Measurements from ENCODE around the gene CIDEA. TPM values are rescaled to one million over a fixed set of nuclear protein-coding genes. Genes with fewer than 3 reads are reported as not detected.
A peak's percentile ranks its signal among the peaks of the same experiment; 100 is the strongest.

The CIDEA gene
- total RNA-seq, 2 donors from 2014 or later = not detected

DNA sequence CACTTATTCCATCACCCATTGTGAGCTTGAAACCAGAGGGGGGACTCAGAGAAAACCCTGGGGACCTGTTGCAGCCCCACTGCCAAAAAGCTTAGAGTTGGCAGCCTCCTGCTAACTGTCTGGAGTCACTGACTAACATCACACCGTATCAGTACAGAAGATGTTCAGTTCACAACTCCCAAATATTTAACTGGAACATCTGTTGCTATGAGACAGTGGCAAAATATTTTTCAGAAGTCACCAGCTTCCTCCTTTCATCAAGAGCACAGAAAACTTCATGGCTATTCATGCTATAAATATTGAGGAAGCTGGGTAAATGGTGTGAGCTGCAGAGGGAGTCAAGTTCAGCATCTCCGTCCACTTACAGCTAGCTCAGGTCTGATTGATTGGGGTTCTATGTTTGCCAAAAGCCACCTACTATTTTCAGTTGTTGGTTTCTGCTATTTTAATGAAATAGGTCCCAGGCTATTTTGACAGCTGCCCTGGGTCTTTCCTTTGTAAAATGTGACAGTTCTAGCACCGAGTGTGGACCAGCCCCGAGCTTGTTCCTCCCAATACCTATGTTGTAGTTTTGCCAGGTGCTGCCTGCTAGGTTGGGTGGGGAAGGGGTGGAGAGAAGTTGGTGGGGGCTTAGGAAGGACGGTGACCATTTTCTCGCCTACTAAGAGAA lies 63.6 kb downstream of the CIDEA start:
- Histone ChIP-seq H3K36me3 (ENCODE audit: control insufficient read depth, insufficient read depth, low read length) (peaks cover 82% of the 10 kb centered on the region), H3K4me1 (ENCODE audit: control insufficient read depth, insufficient read depth, low read length) (no peaks in the 10 kb centered on the region), H3K27me3 (ENCODE audit: control insufficient read depth, insufficient read depth, low read length, poor library complexity, severe bottlenecking) (no peaks in the 10 kb centered on the region), H3K9me3 (ENCODE audit: control insufficient read depth, low read length) (no peaks in the 10 kb centered on the region), H3K9ac (ENCODE audit: extremely low read depth, low read length, poor library complexity, severe bottlenecking) (no peak overlapping the region), H3K27ac (ENCODE audit: low read depth, low read length) (peak overlapping the region; percentile 12), H3K4me3 (ENCODE audit: low read length) (no peak overlapping the region)
- Mint-ChIP-seq H3K4me1 (peaks cover 16% of the 10 kb centered on the region), H3K4me3 (no peak overlapping the region), H3K27ac (peak overlapping the region; percentile 48), H3K9me3 (peaks cover 3% of the 10 kb centered on the region), H3K36me3 (ENCODE audit: low read depth) (peaks cover 39% of the 10 kb centered on the region), H3K27me3 (ENCODE audit: insufficient read depth) (no peaks in the 10 kb centered on the region)
- peak; percentile 33 for DNase-seq
- 94 to 100% methylated on average over 4 to 6 of the region's 6 CpGs for WGBS, 2 experiments (ENCODE audit: insufficient coverage in 1 of 2, insufficient read length in 1 of 2)
- TF ChIP-seq, protein P1, sequence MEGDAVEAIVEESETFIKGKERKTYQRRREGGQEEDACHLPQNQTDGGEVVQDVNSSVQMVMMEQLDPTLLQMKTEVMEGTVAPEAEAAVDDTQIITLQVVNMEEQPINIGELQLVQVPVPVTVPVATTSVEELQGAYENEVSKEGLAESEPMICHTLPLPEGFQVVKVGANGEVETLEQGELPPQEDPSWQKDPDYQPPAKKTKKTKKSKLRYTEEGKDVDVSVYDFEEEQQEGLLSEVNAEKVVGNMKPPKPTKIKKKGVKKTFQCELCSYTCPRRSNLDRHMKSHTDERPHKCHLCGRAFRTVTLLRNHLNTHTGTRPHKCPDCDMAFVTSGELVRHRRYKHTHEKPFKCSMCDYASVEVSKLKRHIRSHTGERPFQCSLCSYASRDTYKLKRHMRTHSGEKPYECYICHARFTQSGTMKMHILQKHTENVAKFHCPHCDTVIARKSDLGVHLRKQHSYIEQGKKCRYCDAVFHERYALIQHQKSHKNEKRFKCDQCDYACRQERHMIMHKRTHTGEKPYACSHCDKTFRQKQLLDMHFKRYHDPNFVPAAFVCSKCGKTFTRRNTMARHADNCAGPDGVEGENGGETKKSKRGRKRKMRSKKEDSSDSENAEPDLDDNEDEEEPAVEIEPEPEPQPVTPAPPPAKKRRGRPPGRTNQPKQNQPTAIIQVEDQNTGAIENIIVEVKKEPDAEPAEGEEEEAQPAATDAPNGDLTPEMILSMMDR (conservative IDR thresholded peaks at IDR 0.05) = no peak

DNA sequence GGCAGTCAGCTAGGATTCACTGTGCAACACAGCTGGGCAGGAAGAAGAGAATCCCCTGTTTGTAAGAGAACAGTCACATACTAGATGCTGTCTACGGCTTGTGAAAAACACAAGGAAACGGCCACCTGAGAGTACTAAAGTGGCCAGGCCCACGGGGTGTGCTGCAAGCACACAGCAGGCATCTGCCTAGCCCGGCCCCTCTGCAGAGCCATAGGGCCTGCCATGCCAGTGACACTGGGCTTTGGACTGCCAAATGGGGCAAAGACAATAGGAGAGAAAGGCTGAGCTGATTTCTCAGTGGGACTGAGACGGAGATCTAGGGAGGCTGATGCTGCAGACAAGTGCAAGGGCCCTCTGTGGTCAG lies 64.2 kb downstream of the CIDEA start:
- Histone ChIP-seq H3K4me1 (ENCODE audit: control insufficient read depth, insufficient read depth, low read length) (no peaks in the 10 kb centered on the region), H3K9me3 (ENCODE audit: control insufficient read depth, low read length) (no peaks in the 10 kb centered on the region), H3K36me3 (ENCODE audit: control insufficient read depth, insufficient read depth, low read length) (peaks cover 82% of the 10 kb centered on the region), H3K27me3 (ENCODE audit: control insufficient read depth, insufficient read depth, low read length, poor library complexity, severe bottlenecking) (no peaks in the 10 kb centered on the region), H3K27ac (ENCODE audit: low read depth, low read length) (peak overlapping the region; percentile 12), H3K9ac (ENCODE audit: extremely low read depth, low read length, poor library complexity, severe bottlenecking) (no peak overlapping the region), H3K4me3 (ENCODE audit: low read length) (no peak overlapping the region)
- no peaks in the 10 kb centered on the region for H3K27me3 Mint-ChIP-seq (ENCODE audit: insufficient read depth)
- H3K9me3 Mint-ChIP-seq = no peaks in the 10 kb centered on the region
- no peak overlapping the region for H3K4me3 Mint-ChIP-seq
- TF ChIP-seq, protein P1 (conservative IDR thresholded peaks at IDR 0.05) = no peak
- peak overlapping the region; percentile 48 for H3K27ac Mint-ChIP-seq
- H3K4me1 Mint-ChIP-seq = peaks cover 16% of the 10 kb centered on the region
- peak; percentile 50 for DNase-seq
- 62 to 64% methylated on average over 3 to 5 of the region's 5 CpGs for WGBS, 2 experiments (ENCODE audit: insufficient coverage in 1 of 2, insufficient read length in 1 of 2)
- peaks cover 40% of the 10 kb centered on the region for H3K36me3 Mint-ChIP-seq (ENCODE audit: low read depth)

DNA sequence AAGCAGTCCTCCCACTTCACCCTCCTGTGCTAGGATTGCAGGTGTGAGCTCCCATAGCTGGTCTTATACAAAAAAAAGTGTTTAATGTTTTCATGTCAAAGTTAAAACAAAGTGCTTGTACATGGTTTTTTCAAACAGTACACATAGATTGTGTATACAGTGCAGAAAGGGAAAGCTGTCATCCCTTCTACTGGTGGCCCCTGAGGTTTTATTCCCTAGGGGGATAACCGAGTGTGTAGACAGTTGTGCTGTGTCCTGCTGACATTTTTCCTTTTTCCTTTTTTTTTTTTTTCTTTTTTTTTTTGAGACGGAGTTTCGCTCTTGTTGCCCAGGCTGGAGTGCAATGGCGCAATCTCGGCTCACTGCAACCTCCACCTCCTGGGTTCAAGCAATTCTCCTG lies 64.7 kb downstream of the CIDEA start:
- Mint-ChIP-seq H3K4me1 (peaks cover 13% of the 10 kb centered on the region), H3K27ac (no peak overlapping the region), H3K4me3 (no peak overlapping the region), H3K9me3 (no peaks in the 10 kb centered on the region), H3K27me3 (ENCODE audit: insufficient read depth) (no peaks in the 10 kb centered on the region), H3K36me3 (ENCODE audit: low read depth) (peaks cover 40% of the 10 kb centered on the region)
- H3K9ac ChIP-seq (ENCODE audit: extremely low read depth, low read length, poor library complexity, severe bottlenecking) = no peak overlapping the region
- peaks cover 81% of the 10 kb centered on the region for H3K36me3 ChIP-seq (ENCODE audit: control insufficient read depth, insufficient read depth, low read length)
- H3K27me3 ChIP-seq (ENCODE audit: control insufficient read depth, insufficient read depth, low read length, poor library complexity, severe bottlenecking) = no peaks in the 10 kb centered on the region
- H3K4me3 ChIP-seq (ENCODE audit: low read length) = no peak overlapping the region
- no peaks in the 10 kb centered on the region for H3K4me1 ChIP-seq (ENCODE audit: control insufficient read depth, insufficient read depth, low read length)
- WGBS, 2 experiments (ENCODE audit: insufficient coverage in 1 of 2, insufficient read length in 1 of 2) = 86% methylated on average over 1 of the region's 5 CpGs; no CpG with 5 or more reads in 1 of the 2 experiments
- DNase-seq = no peak
- no peaks in the 10 kb centered on the region for H3K9me3 ChIP-seq (ENCODE audit: control insufficient read depth, low read length)
- TF ChIP-seq, protein P1 (conservative IDR thresholded peaks at IDR 0.05) = no peak
- H3K27ac ChIP-seq (ENCODE audit: low read depth, low read length) = no peak overlapping the region

Measured in endodermal cell (in vitro differentiated cells).